ENCODE data around the gene APOC1. TPM values are rescaled to one million over a fixed set of nuclear protein-coding genes. Genes with fewer than 3 reads are reported as not detected.

The APOC1 gene
- total RNA-seq, 6 experiments from 2014 or later = 4,903 to 7,393 (median 5,741) TPM

DNA sequence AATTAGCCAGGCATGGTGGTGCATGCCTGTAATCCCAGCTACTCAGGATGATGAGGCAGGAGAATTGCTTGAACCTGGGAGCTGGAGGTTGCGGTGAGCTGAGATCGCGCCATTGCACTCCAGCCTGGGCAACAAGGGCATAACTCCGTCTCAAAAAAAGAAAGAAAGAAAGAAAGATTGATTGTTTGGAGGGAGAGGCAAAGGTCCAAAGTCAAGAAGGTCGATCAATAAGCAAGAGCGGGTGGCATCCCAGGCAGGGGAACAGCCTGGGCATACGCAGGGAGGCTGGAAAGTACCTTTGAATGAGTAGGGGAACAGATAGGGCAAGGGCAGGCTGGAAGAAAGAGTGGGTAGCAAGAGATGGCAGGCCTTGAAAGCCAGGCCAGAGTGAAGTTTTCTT, 15.7 kb downstream of the APOC1 start:
- 22% methylated on average over 7 of the region's 7 CpGs for WGBS (ENCODE audit: insufficient coverage, low coverage, low lambda C conversion rate, missing lambda C conversion rate)
- peaks cover 0 to 76% (median 31%) of the 10 kb centered on the region in 4 donors for H3K4me1 ChIP-seq
- intact Hi-C loops (cut with DNase I) = no loop called here
- TF ChIP-seq, protein P1, sequence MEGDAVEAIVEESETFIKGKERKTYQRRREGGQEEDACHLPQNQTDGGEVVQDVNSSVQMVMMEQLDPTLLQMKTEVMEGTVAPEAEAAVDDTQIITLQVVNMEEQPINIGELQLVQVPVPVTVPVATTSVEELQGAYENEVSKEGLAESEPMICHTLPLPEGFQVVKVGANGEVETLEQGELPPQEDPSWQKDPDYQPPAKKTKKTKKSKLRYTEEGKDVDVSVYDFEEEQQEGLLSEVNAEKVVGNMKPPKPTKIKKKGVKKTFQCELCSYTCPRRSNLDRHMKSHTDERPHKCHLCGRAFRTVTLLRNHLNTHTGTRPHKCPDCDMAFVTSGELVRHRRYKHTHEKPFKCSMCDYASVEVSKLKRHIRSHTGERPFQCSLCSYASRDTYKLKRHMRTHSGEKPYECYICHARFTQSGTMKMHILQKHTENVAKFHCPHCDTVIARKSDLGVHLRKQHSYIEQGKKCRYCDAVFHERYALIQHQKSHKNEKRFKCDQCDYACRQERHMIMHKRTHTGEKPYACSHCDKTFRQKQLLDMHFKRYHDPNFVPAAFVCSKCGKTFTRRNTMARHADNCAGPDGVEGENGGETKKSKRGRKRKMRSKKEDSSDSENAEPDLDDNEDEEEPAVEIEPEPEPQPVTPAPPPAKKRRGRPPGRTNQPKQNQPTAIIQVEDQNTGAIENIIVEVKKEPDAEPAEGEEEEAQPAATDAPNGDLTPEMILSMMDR (IDR thresholded peaks at IDR 0.05) = no peak
- no peak for TF ChIP-seq POLR2A (IDR thresholded peaks at IDR 0.05)
- ATAC-seq (peak; percentile 27 to 55 (median 49)), DNase-seq (peak in 1 of 3 donors; percentile 73)
- no peaks in the 10 kb centered on the region for H3K9me3 ChIP-seq
- no peaks in the 10 kb centered on the region for H3K27me3 ChIP-seq
- H3K36me3 ChIP-seq = no peaks in the 10 kb centered on the region
- peak overlapping the region in 2 of 3 donors; percentile 66 to 85 for H3K27ac ChIP-seq
- no peak overlapping the region for H3K4me3 ChIP-seq

DNA sequence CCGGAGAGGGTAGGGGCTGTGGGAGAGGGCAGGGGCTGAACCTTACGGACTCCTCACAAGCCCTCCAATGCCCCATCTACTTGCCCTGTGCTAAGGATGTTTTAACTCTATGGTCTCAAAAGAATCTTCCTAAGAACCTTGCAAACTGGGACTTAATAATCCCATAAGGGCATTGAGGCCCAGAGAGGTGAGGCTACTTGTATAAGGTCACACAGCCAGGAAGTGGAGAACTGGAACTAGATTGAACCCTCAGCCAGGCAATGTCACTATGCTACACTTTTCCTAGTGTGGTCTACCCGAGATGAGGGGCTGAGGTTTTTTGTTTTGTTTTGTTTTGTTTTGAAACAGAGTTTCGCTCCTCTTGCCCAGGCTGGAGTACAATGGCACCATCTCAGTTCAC, 17.1 kb downstream of the APOC1 start:
- H3K4me3 ChIP-seq = no peak overlapping the region
- H3K9me3 ChIP-seq = no peaks in the 10 kb centered on the region
- peak overlapping the region in 1 of 3 donors; percentile 66 for H3K27ac ChIP-seq
- TF ChIP-seq, protein P1 (IDR thresholded peaks at IDR 0.05) = no peak
- no peak for TF ChIP-seq POLR2A (IDR thresholded peaks at IDR 0.05)
- 94% methylated on average over 2 of the region's 4 CpGs for WGBS (ENCODE audit: insufficient coverage, low coverage, low lambda C conversion rate, missing lambda C conversion rate)
- H3K4me1 ChIP-seq = peaks cover 0 to 76% (median 30%) of the 10 kb centered on the region in 4 donors
- no peaks in the 10 kb centered on the region for H3K36me3 ChIP-seq
- DNase-seq (no peak), ATAC-seq (no peak)
- H3K27me3 ChIP-seq = no peaks in the 10 kb centered on the region
- intact Hi-C loops (cut with DNase I) = no loop called here

DNA sequence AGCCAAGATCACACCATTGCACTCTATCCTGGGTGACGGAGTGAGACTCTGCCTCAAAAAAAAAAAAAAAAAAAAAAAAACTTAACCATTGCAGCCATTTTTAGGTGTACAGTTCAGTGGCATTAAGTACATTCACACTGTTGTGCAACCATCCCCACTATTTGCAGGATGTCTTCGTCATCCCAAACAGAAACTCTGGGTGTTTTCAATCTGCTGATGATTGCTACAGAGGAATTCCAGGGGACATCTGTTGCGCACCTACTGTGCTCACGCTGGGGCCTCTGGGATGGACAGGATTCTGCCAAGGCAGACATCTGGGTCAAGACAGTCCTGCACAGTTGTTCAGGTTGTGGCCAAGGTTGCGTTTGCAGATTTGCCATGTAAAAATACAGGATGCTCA, 25.3 kb downstream of the APOC1 start:
- DNase-seq (peak; percentile 58 to 78 (median 75)), ATAC-seq (peak; percentile 14 to 36 (median 32))
- H3K36me3 ChIP-seq = no peaks in the 10 kb centered on the region
- H3K4me1 ChIP-seq = peaks cover 0 to 43% (median 13%) of the 10 kb centered on the region in 4 donors
- no peak overlapping the region for H3K4me3 ChIP-seq
- intact Hi-C loops (cut with DNase I) = no loop called here
- H3K27ac ChIP-seq = peak overlapping the region; percentile 72 to 96 (median 91)
- no peak for TF ChIP-seq POLR2A (IDR thresholded peaks at IDR 0.05)
- TF ChIP-seq, protein P1 (IDR thresholded peaks at IDR 0.05) = no peak
- 35% methylated on average over 5 of the region's 5 CpGs for WGBS (ENCODE audit: insufficient coverage, low coverage, low lambda C conversion rate, missing lambda C conversion rate)
- H3K9me3 ChIP-seq = no peaks in the 10 kb centered on the region
- no peaks in the 10 kb centered on the region for H3K27me3 ChIP-seq

DNA sequence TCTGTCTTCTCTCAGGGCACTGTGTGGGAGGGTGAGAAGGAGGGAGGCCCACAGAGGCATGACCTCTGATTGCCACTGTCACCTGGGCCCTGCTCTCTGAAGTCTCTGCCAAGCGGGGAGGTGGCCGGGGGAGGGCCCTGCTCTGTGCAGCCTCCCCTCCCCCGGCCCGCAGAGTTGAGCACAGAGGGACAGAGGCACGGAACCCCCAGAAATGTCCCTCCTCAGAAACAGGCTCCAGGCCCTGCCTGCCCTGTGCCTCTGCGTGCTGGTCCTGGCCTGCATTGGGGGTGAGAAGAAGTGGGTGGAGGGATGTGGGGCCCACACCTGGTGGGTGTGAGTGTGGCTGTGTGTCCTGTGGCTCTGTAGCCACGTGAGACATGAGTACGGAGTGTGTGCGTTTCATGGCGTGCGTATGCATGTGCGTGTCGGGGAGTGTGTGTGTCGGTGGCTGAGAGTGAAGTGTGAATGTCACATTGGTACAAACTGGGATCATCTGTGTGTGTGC, 27.7 kb downstream of the APOC1 start, which contains the start of gene APOC4:
APOC4 (plus strand) TSS at position 171 of the 505 bp plus-strand sequence; CDS start at position 212, 41 bp downstream.
- DNase-seq (peak; percentile 79 to 94 (median 92)), ATAC-seq (peak; percentile 60 to 80 (median 68))
- H3K36me3 ChIP-seq = no peaks in the 10 kb centered on the region
- H3K27ac ChIP-seq = peak within 1 kb of the TSS; percentile 74 to 96 (median 91)
- intact Hi-C loops (cut with DNase I) = no loop called here
- WGBS (ENCODE audit: insufficient coverage, low coverage, low lambda C conversion rate, missing lambda C conversion rate) = 41% methylated on average over 6 of the region's 14 CpGs
- peaks cover 0 to 19% (median 6%) of the 10 kb centered on the region in 4 donors for H3K4me1 ChIP-seq
- H3K27me3 ChIP-seq = no peaks in the 10 kb centered on the region
- no peaks in the 10 kb centered on the region for H3K9me3 ChIP-seq
- TF ChIP-seq, protein P1 (IDR thresholded peaks at IDR 0.05) = no peak
- TF ChIP-seq POLR2A (IDR thresholded peaks at IDR 0.05) = peak; percentile 75
- peak within 1 kb of the TSS; percentile 42 to 85 (median 78) for H3K4me3 ChIP-seq
